ENCODE measurements around the gene NANOS3.
"Not testable (repeated sequence)": the region's sequence is repeated elsewhere in the genome, so short reads cannot be mapped to it uniquely, and the experiment has no call there.

NANOS3 gene

GRCh38 chr19:13906910-13907309, 30.0 kb downstream of the NANOS3 start:
- in situ Hi-C loops (cut with MboI; ENCODE audit: low sequenced_read_pairs), result no loop called here

DNA sequence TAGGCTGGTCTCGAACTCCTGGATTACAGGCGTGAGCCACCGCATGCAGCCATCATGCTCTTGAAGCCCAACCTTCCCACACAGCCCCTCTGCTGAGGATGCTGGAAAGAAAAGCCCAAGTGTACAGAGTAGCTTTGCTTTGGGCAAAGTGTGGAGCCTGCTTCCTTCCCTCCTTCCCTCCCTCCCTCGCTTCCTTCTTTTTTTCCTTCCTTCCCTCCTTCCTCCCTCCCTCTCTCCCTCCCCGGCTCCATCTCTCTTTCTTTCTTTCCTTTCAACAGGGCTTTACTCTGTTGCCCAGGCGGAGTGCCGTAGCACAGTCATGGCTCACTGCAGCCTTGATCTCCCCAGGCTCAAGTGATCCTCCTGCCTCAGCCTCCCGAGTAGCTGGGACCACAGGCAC, 31.7 kb downstream of the NANOS3 start:
- in situ Hi-C loops (cut with MboI; ENCODE audit: low sequenced_read_pairs), result no loop called here

- in situ Hi-C loops (cut with MboI; ENCODE audit: low sequenced_read_pairs), result no loop called here
These were observed 32.5 kb downstream of the NANOS3 start for GRCh38 chr19:13909430-13909829.

DNA sequence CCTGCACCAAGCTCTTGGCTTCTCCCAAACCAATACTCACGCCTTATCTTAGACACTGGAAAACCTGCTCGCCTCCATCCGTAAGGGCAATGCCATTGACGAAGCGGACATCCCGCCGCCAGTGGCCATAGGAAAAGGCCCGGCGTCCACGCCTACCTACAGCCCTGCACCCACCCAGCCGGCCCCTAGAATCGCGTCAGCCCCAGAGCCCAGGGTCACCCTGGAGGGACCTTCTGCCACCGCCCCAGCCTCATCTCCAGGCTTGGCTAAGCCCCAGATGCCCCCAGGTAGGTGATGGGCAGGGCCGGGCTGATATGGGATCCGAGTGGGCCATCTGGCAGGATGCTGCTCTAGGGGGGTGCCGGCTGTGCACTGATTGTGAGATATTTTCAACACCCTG, 36.4 kb downstream of the NANOS3 start:
- in situ Hi-C loops (cut with MboI; ENCODE audit: low sequenced_read_pairs), result no loop called here

GRCh38 chr19:13914777-13915176, 37.8 kb downstream of the NANOS3 start:
- in situ Hi-C loops (cut with MboI; ENCODE audit: low sequenced_read_pairs), result no loop called here

DNA sequence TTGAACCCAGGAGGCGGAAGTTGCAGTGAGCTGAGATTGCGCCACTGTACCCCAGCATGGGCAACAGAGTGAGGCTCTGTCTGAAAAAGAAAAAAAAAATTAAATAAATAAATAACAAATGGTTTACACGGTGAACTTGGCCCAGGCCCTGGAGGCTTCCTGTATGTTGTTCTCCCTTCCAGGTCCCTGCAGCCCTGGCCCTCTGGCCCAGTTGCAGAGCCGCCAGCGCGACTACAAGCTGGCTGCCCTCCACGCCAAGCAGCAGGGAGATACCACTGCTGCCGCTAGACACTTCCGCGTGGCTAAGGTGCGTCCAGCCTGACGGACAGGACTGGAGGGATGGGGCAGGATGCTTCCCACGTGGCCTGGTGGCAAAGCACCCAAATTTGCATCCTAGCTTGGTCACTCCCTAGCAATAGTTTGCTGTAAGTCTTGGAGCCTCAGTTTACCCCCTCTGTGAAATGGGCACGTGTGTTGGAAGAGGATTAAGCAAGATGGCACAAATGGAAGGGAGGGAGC, 41.0 kb downstream of the NANOS3 start:
- in situ Hi-C loops (cut with MboI; ENCODE audit: low sequenced_read_pairs), result no loop called here

DNA sequence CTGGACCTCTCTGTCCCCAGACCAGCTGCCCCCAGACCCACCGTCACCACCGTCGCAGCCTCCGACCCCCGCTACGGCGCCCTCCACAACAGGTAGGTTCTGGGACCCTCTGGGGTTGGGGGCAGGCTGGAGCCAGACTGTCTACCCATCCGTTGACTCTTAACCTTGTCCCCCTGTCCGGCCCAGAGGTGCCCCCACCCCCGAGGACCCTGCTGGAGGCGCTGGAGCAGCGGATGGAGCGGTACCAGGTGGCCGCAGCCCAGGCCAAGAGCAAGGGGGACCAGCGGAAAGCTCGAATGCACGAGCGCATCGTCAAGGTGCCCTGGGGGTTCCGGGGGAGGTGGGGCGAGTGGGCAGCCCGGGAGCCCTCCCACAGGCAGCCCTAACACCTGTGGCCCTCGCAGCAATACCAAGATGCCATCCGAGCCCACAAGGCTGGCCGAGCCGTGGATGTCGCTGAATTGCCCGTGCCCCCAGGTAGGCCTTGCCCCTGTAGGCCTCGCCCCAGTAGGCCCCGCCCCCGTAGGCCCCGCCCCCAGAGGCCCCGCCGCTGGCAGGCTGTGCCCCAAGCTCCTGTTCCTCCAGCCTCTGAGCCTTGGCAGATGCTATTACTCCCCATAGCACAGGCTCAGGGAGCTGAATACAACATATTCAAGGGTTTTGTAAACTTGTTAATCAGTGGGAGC, 41.9 kb downstream of the NANOS3 start:
- in situ Hi-C loops (cut with MboI; ENCODE audit: low sequenced_read_pairs), result no loop called here

DNA sequence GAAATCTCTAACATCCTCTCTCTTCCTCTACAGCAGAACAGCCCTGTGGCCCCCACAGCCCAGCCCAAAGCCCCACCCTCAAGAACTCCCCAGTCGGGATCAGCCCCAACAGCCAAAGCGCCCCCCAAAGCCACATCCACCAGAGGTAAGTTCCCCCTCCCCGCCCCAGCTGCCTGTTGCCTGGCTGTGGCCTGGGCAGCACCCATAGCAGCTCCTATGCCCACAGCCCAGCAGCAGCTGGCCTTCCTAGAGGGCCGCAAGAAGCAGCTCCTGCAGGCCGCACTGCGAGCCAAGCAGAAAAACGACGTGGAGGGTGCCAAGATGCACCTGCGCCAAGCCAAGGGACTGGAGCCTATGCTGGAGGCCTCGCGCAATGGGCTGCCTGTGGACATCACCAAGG, 43.6 kb downstream of the NANOS3 start:
- in situ Hi-C loops (cut with MboI; ENCODE audit: low sequenced_read_pairs), result no loop called here

- in situ Hi-C loops (cut with MboI; ENCODE audit: low sequenced_read_pairs), result no loop called here
These were observed 44.2 kb downstream of the NANOS3 start for GRCh38 chr19:13920940-13921747.

DNA sequence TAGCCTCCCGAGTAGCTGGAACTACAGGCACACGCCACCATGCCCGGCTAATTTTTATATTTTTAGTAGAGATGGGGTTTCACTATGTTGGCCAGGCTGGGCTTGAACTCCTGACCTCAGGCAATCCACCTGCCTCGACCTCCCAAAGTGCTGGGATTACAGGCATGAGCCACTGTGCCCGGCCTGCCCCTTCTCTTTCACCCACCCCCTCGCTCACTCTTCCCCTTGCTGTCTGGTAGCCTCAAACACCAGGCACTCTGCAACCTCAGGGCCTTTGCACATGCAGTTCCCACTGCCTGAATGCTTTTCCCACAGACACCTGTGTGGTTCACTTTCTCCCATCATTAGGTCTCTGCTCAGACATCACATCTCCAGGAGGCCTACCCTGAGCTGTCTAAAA, 45.2 kb downstream of the NANOS3 start:
- in situ Hi-C loops (cut with MboI; ENCODE audit: low sequenced_read_pairs), result not testable (repeated sequence)

- in situ Hi-C loops (cut with MboI; ENCODE audit: low sequenced_read_pairs), result no loop called here
These were observed 46.5 kb downstream of the NANOS3 start for GRCh38 chr19:13923194-13923987.

DNA sequence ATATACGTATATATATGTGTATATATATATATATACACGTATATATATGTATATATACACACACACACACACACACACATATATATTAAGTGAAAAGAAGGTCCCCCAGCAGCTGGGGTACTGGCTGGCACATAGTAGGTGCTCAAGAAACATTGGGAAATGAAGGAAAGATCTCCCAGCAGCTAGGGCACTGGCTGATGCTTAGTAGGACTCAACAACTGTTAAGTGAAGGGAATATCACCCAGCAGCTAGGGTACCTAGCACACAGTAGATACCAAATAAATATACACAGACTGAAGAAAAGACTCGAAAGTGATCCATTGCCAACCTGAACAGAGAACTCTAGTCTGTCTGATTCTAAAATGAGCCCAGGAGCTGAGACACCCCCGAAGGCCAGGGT, 49.1 kb downstream of the NANOS3 start:
- in situ Hi-C loops (cut with MboI; ENCODE audit: low sequenced_read_pairs), result no loop called here

DNA sequence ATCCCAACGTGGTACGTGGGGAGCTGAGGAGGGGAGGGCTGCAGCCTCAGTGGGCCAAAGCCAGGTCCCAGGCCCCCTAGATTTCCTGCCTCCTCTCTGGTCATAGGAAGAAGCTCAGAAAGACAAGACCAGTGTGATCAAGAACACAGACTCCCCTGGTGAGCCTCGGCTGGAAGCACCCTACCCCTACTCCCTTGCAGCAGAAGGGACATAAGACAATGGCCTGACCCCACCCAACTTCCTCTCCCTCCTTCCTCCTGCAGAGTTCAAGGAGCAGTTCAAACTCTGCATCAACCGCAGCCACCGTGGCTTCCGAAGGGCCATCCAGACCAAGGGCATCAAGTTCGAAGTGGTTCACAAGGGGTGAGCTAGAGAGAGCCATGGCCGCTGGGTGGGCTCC, 49.8 kb downstream of the NANOS3 start:
- in situ Hi-C loops (cut with MboI; ENCODE audit: low sequenced_read_pairs), result no loop called here

GRCh38 chr19:13929340-13929739, 52.4 kb downstream of the NANOS3 start:
- in situ Hi-C loops (cut with MboI; ENCODE audit: low sequenced_read_pairs), result no loop called here

DNA sequence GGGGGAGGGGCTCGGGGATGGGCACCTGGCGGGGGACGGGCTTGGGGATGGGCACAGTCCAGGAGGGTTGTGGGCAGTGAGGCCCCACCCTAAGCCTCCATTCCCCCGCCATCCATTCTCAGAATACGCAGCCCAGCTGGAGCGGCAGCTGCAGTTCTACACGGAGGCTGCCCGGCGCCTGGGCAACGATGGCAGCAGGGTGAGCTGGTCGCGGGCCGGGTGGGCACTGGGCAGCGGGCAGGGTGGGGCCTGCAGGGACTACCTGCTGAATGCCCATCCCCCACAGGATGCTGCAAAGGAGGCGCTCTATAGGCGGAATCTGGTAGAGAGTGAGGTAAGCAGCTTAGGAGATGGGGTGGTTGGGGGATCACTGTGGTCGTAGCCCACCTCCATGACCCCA, 53.0 kb downstream of the NANOS3 start:
- in situ Hi-C loops (cut with MboI; ENCODE audit: low sequenced_read_pairs), result no loop called here
